Panc1 (cell line): Measurements from ENCODE around the gene AGGF1. TPM values are rescaled to one million over a fixed set of nuclear protein-coding genes. Genes with fewer than 3 reads are reported as not detected.
"Not testable (repeated sequence)": the region's sequence is repeated elsewhere in the genome, so short reads cannot be mapped to it uniquely, and the experiment has no call there.

ENCODE experiments used
- ATAC-seq: fragments of 200-7000 bp; cut with Tn5 transposase; 2 replicates; pipeline ENCODE4 v1.9.1; 2020; ENCODE audit warnings: mild to moderate bottlenecking, moderate library complexity
- BruUV-seq: library from RNA; stranded (reverse); fragments of 400-500 nt; replicated peaks from 2 replicates; lab custom pipeline; 2021; lab: Mats Ljungman, UMichigan
- CTCF ChIA-PET: fragments of 300-600 bp; sonication (Branson Sonifier 250); formaldehyde crosslinking; loops from one replicate; lab custom pipeline; 2022; ENCODE audit warnings: antibody characterized with exemption; lab: Charles Lee
- POLR2A ChIA-PET: fragments of 300-600 bp; sonication (Branson Sonifier 250); formaldehyde crosslinking; loops from one replicate; lab custom pipeline; 2022; ENCODE audit warnings: antibody characterized with exemption; lab: Charles Lee
- DNase-seq: peaks from one replicate; pipeline ENCODE4 v3.0.0-alpha.2; 2010; ENCODE audit warnings: low read depth, low spot score
- H3K27ac ChIP-seq: 2 replicates; pipeline ENCODE4 v1.5.1; 2011; ENCODE audit warnings: mild to moderate bottlenecking, low read length, inconsistent platforms
- H3K27me3 ChIP-seq: fragments of 200-500 bp; sonication (Bioruptor generic); 2 replicates; pipeline ENCODE4 v1.6.0; 2014; ENCODE audit warnings: low read length, inconsistent platforms; ENCODE audit not compliant: control insufficient read depth, insufficient read depth
- H3K36me3 ChIP-seq: fragments of 200-500 bp; sonication (Bioruptor generic); 2 replicates; pipeline ENCODE4 v1.5.1; 2014; ENCODE audit warnings: inconsistent platforms, mild to moderate bottlenecking, low read length, moderate library complexity; ENCODE audit not compliant: control insufficient read depth, insufficient read depth
- H3K4me1 ChIP-seq: 2 replicates; pipeline ENCODE4 v1.5.1; 2011; ENCODE audit warnings: inconsistent platforms, mild to moderate bottlenecking, low read length, moderate library complexity; ENCODE audit not compliant: control insufficient read depth, insufficient read depth
- H3K4me3 ChIP-seq, 2 experiments: 2 replicates each; pipeline ENCODE4 v1.5.1; 2011 to 2012; ENCODE audit warnings: low read depth in 2 of 2, low read length in 2 of 2, mild to moderate bottlenecking in 2 of 2, inconsistent platforms in 1 of 2, moderate library complexity in 1 of 2
- H3K9me3 ChIP-seq: fragments of 200-500 bp; sonication (Bioruptor generic); 2 replicates; pipeline ENCODE4 v1.5.1; 2014; ENCODE audit warnings: low read depth, mild to moderate bottlenecking, inconsistent platforms, low read length, moderate library complexity; ENCODE audit not compliant: control insufficient read depth, insufficient read depth
- CTCF ChIP-seq: fragments of 450-650 bp; IDR thresholded peaks from 2 replicates; pipeline ENCODE4 v1.5.1; 2017; ENCODE audit warnings: mild to moderate bottlenecking
- POLR2AphosphoS5 ChIP-seq: IDR thresholded peaks from 2 replicates; pipeline ENCODE4 v1.6.1; 2012; ENCODE audit warnings: mild to moderate bottlenecking, low read depth, low read length, moderate library complexity
- REST ChIP-seq, 2 experiments: IDR thresholded peaks; 2 replicates each; pipeline ENCODE4 v1.6.1; 2011 to 2012; ENCODE audit warnings: low read depth in 2 of 2, control low read depth in 1 of 2, low read length in 1 of 2, mild to moderate bottlenecking in 1 of 2, moderate library complexity in 1 of 2; ENCODE audit not compliant: insufficient read depth in 1 of 2
- SIN3A ChIP-seq: IDR thresholded peaks from 2 replicates; pipeline ENCODE4 v1.6.1; 2012; ENCODE audit warnings: low read depth, mild to moderate bottlenecking, low read length, moderate library complexity, borderline replicate concordance; ENCODE audit not compliant: insufficient read depth
- TCF7L2 ChIP-seq: IDR thresholded peaks from 2 replicates; pipeline ENCODE4 v1.6.1; 2011; ENCODE audit warnings: mild to moderate bottlenecking, low read depth, low read length, inconsistent platforms
- in situ Hi-C: cut with HindIII; loops from 2 replicates; pipeline ENCODE4 v1.10.0; 2016; ENCODE audit warnings: low sequenced_read_pairs, low pct_unique_long_range_greater_than_20kb
- intact Hi-C: fragments of 100-400 bp; cut with micrococcal nuclease; formaldehyde crosslinking; loops from one replicate; pipeline ENCODE4 v1.10.0; 2022; ENCODE audit not compliant: unreplicated experiment
- total RNA-seq: library from RNA; stranded (reverse); gene quantifications from one replicate; pipeline ENCODE4 v1.2.1, GENCODE V29; 2021; ENCODE audit not compliant: unreplicated experiment

AGGF1 gene
- total RNA-seq, 1 experiment from 2014 or later = 23.1 TPM

GRCh38 chr5:76994337-76994736 is 35.9 kb upstream of the AGGF1 start:
- DNase-seq (no peak), ATAC-seq (no peak)
- in situ Hi-C loops = no loop called here
- peaks cover 5% of the 10 kb centered on the region; the same call in 1 of the 2 replicates for H3K27me3 ChIP-seq
- intact Hi-C loops = no loop called here
- no peaks in the 10 kb centered on the region for H3K36me3 ChIP-seq
- ChIA-PET POLR2A (no interaction called here), CTCF (no interaction called here)
- BruUV-seq = no TSS peak
- TF ChIP-seq TCF7L2 = no peak
- no peak for TF ChIP-seq REST (IDR thresholded peaks at IDR 0.05; ENCODE audit: insufficient read depth in 1 of 2, low read depth in 2 of 2, low read length in 1 of 2)
- no peak for TF ChIP-seq SIN3A
- no peak for TF ChIP-seq POLR2AphosphoS5
- no peak for TF ChIP-seq CTCF
- H3K27ac ChIP-seq = no peak overlapping the region
- no peaks in the 10 kb centered on the region for H3K4me1 ChIP-seq
- no peaks in the 10 kb centered on the region for H3K9me3 ChIP-seq
- H3K4me3 ChIP-seq = no peak overlapping the region

GRCh38 chr5:76998251-76998650 is 32.0 kb upstream of the AGGF1 start:
- BruUV-seq, in situ Hi-C loops, H3K27me3 ChIP-seq, H3K4me3 ChIP-seq, CTCF ChIA-PET, H3K9me3 ChIP-seq, intact Hi-C loops, H3K4me1 ChIP-seq, POLR2A ChIA-PET, DNase-seq, ATAC-seq, H3K27ac ChIP-seq, H3K36me3 ChIP-seq: not testable (repeated sequence)

- in situ Hi-C loops = no loop called here
- Histone ChIP-seq H3K36me3 (no peaks in the 10 kb centered on the region), H3K9me3 (no peaks in the 10 kb centered on the region), H3K4me3 (no peak overlapping the region), H3K27ac (no peak overlapping the region), H3K27me3 (peaks cover 7% of the 10 kb centered on the region; the same call in 1 of the 2 replicates), H3K4me1 (no peaks in the 10 kb centered on the region)
- no peak for TF ChIP-seq POLR2AphosphoS5
- no peak for TF ChIP-seq CTCF
- TF ChIP-seq TCF7L2 = no peak
- TF ChIP-seq SIN3A = no peak
- no peak for TF ChIP-seq REST (IDR thresholded peaks at IDR 0.05; ENCODE audit: insufficient read depth in 1 of 2, low read depth in 2 of 2, low read length in 1 of 2)
- CTCF ChIA-PET = no interaction called here
- no TSS peak for BruUV-seq
- no peak for ATAC-seq
- POLR2A ChIA-PET = no interaction called here
- no peak for DNase-seq
- intact Hi-C loops = no loop called here
These were observed 30.8 kb upstream of the AGGF1 start for GRCh38 chr5:76999451-76999850.
